Small intestine (tissue), 16 donors: ENCODE results near the gene SLC4A11. TPM values are rescaled to one million over a fixed set of nuclear protein-coding genes. Genes with fewer than 3 reads are reported as not detected.
A peak's percentile ranks its signal among the peaks of the same experiment; 100 is the strongest.

Experiments used
- DNase-seq, 2 donors: peaks; one replicate each; pipeline versions ENCODE4 v3.0.0 to v3.0.0-alpha.2; 2013
- FAIRE-seq: peaks from 2 replicates; lab custom pipeline; 2012; peaks lifted over from hg19 to GRCh38; lab: Jason Lieb, UNC
- H3K27ac ChIP-seq, 3 donors: one replicate each; pipeline ENCODE4 v1.5.1; 2013; ENCODE audit warnings: low read length in 2 of 3, mild to moderate bottlenecking in 2 of 3, control low read depth in 1 of 3, inconsistent platforms in 1 of 3, low read depth in 1 of 3, moderate library complexity in 1 of 3
- H3K27me3 ChIP-seq, 3 donors: one replicate each; pipeline ENCODE4 v1.6.1; 2013; ENCODE audit warnings: low read length in 3 of 3, inconsistent platforms in 1 of 3; ENCODE audit not compliant: control insufficient read depth in 3 of 3, insufficient read depth in 3 of 3
- H3K36me3 ChIP-seq, 3 donors: one replicate each; pipeline ENCODE4 v1.6.1; 2013; ENCODE audit warnings: low read length in 3 of 3, inconsistent platforms in 1 of 3, low read depth in 1 of 3, mild to moderate bottlenecking in 1 of 3, moderate library complexity in 1 of 3; ENCODE audit not compliant: control insufficient read depth in 3 of 3, insufficient read depth in 2 of 3
- H3K4me1 ChIP-seq, 3 donors: one replicate each; pipeline ENCODE4 v1.6.1; 2013; ENCODE audit warnings: low read length in 2 of 3, inconsistent platforms in 1 of 3, low read depth in 1 of 3, mild to moderate bottlenecking in 1 of 3, moderate library complexity in 1 of 3; ENCODE audit not compliant: control insufficient read depth in 3 of 3, insufficient read depth in 2 of 3
- H3K4me3 ChIP-seq, 3 donors: one replicate each; pipeline ENCODE4 v1.5.1; 2013; ENCODE audit warnings: low read length in 3 of 3, control low read depth in 1 of 3, inconsistent platforms in 1 of 3, low read depth in 1 of 3, mild to moderate bottlenecking in 1 of 3, moderate library complexity in 1 of 3
- H3K9me3 ChIP-seq, 2 donors: one replicate each; pipeline ENCODE4 v1.6.1; 2013; ENCODE audit warnings: low read depth in 1 of 2, low read length in 1 of 2; ENCODE audit not compliant: control insufficient read depth in 2 of 2, insufficient read depth in 1 of 2
- WGBS, 3 donors: extraction: QIAGEN DNeasy Blood & Tissue Kit; methylation state at CpG; one replicate each; pipeline ENCODE4 v1.1.7; 2013; 5-methylcytosine and 5-hydroxymethylcytosine counted together
- long read RNA-seq, 10 donors: transcript quantifications; one replicate each; lab custom pipeline, GENCODE V29; 2026
- polyA plus RNA-seq, 4 donors: library from polyadenylated mRNA; stranded (reverse) in 3 of 4; unstranded in 1 of 4; fragments of 200-250 nt in 3 of 4; fragments of 120-200 nt in 1 of 4; gene quantifications; one replicate each; pipeline versions ENCODE4 v1.2.1 to v1.2.3, GENCODE V29; 2013
- donor health status: healthy with polysubstance abuse.
- donor health status: control.
- donor health status: control.
- donor health status: Bipolar disorder and iron deficiency.
- donor health status: healthy.

The SLC4A11 gene
- under 1 TPM; 0.24 to 0.57 (median 0.36) TPM for polyA plus RNA-seq
- long read RNA-seq, donor 1: 0 reads
- long read RNA-seq, donor 2: 0 reads
- long read RNA-seq, donor 3: 0 reads
- long read RNA-seq, donor 4: 0 reads
- long read RNA-seq, donor 5: 0 reads
- long read RNA-seq, donor 6: 0 reads
- long read RNA-seq, donor 7, partial matches to known transcripts: 12 of 46 reads
- long read RNA-seq, donor 7, other reads (novel, unspliced or antisense): 34 of 46 reads
- long read RNA-seq, donor 8: 0 reads
- long read RNA-seq, donor 9: 0 reads
- long read RNA-seq, donor 10: 0 reads

GRCh38 chr20:3239026-3239866, at the start of gene SLC4A11:
TSS of gene SLC4A11 (minus strand) at chr20:3239190. CDS start at chr20:3239137, 53 bp downstream.
- DNase-seq: peak; percentile 57 to 77
- Histone ChIP-seq H3K4me1 (peaks cover 0 to 17% (median 0%) of the 10 kb centered on the region in 3 donors), H3K36me3 (no peaks in the 10 kb centered on the region), H3K4me3 (peak within 1 kb of the TSS; percentile 46 to 80 (median 48)), H3K27me3 (peaks cover 5 to 71% (median 30%) of the 10 kb centered on the region in 3 donors), H3K9me3 (peaks cover 0 to 4% of the 10 kb centered on the region in 2 donors), H3K27ac (no peak within 1 kb of the TSS)
- no peak for FAIRE-seq
- 0 to 1% (median 1%) methylated on average over 58 to 107 of the region's 107 CpGs for WGBS, 3 donors

DNA sequence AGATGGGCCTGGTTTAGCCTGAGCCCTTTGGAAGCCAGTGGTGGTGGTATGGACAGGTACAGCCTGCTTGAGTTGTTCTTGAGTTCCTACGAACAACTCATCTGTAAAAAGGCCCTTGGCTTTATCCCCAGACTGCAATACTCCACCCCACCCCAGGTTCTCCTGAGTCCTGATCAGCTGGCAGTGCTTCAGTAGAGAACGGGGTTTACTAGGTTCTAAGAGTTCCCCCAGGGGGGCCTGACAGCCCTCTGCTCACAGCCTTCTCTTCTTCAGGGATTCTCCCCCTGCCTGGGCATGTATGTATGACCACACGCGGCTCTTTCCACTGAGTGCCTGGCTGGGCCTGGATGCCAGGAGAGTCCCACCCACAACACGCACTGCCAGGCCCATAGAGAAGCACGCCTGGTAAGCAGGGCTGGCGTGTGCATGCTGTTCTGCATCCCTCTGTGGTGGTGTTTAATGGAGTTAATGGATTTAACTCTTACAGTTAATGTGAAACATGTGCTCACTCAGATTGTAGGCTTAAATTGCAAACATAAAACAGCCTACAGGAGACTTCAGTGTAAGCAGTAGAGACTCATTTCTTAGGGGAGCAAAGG, 44.3 kb upstream of the SLC4A11 start:
- no peak for DNase-seq
- H3K9me3 ChIP-seq: no peaks in the 10 kb centered on the region
- H3K27ac ChIP-seq: no peak overlapping the region
- no peaks in the 10 kb centered on the region for H3K4me1 ChIP-seq
- FAIRE-seq: no peak
- H3K4me3 ChIP-seq: no peak overlapping the region
- no peaks in the 10 kb centered on the region for H3K27me3 ChIP-seq
- WGBS, 3 donors: 87 to 95% (median 89%) methylated on average over 7 of the region's 7 CpGs
- peaks cover 2 to 43% (median 17%) of the 10 kb centered on the region in 3 donors for H3K36me3 ChIP-seq

GRCh38 chr20:3282271-3283221, 43.6 kb upstream of the SLC4A11 start:
- FAIRE-seq: no peak
- no peaks in the 10 kb centered on the region for H3K9me3 ChIP-seq
- H3K36me3 ChIP-seq: peaks cover 2 to 46% (median 22%) of the 10 kb centered on the region in 3 donors
- no peak for DNase-seq
- H3K27ac ChIP-seq: no peak overlapping the region
- no peaks in the 10 kb centered on the region for H3K27me3 ChIP-seq
- H3K4me3 ChIP-seq: no peak overlapping the region
- WGBS, 3 donors: 92 to 93% (median 93%) methylated on average over 6 of the region's 6 CpGs
- no peaks in the 10 kb centered on the region for H3K4me1 ChIP-seq

DNA sequence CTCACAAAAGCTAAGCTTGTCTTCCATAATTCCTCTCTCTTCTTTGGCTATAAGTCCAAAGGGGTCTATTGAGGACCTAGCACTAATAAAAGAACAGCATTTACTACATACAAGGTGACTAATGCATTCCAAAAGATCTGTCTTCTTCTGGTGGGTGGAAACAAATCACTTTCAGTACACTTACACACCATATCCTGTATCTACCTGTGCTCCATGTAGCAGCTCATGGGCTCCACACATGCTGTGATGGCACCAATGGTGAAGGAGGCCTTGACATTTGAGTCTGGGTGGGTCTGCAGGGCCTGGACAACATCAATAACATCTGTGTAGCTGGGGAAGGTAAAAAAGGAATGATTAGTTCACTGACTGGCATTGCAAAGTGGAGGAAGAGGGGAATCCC, 42.4 kb upstream of the SLC4A11 start:
- Histone ChIP-seq H3K36me3 (peaks cover 2 to 46% (median 22%) of the 10 kb centered on the region in 3 donors), H3K4me1 (no peaks in the 10 kb centered on the region), H3K27ac (no peak overlapping the region), H3K9me3 (no peaks in the 10 kb centered on the region), H3K27me3 (no peaks in the 10 kb centered on the region), H3K4me3 (no peak overlapping the region)
- FAIRE-seq (no peak), DNase-seq (no peak)

DNA sequence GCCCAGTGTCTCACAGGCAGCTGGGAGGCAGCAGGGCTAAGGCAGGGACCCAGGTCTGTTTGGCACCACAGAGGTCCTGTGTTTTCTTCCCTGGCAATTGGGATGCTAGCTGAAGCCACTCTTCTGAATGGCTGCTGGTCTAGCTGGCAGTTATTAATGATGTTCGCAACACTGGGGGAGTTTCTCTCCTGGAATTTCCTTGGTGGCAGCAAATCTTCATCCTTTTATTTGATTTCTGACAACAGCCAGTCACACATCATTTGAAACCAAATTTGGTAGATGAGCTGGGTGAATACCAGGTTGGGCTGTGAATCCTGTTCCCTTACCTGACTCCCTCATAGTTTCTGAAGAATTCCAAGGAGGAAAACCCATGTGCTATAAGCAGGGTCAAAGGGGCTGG, 40.8 kb upstream of the SLC4A11 start:
- Histone ChIP-seq H3K36me3 (peaks cover 4 to 54% (median 24%) of the 10 kb centered on the region in 3 donors), H3K4me3 (no peak overlapping the region), H3K9me3 (no peaks in the 10 kb centered on the region), H3K27me3 (no peaks in the 10 kb centered on the region), H3K4me1 (no peaks in the 10 kb centered on the region), H3K27ac (no peak overlapping the region)
- WGBS, 3 donors: 94 to 100% (median 98%) methylated on average over 1 of the region's 1 CpG
- FAIRE-seq: no peak
- no peak for DNase-seq

DNA sequence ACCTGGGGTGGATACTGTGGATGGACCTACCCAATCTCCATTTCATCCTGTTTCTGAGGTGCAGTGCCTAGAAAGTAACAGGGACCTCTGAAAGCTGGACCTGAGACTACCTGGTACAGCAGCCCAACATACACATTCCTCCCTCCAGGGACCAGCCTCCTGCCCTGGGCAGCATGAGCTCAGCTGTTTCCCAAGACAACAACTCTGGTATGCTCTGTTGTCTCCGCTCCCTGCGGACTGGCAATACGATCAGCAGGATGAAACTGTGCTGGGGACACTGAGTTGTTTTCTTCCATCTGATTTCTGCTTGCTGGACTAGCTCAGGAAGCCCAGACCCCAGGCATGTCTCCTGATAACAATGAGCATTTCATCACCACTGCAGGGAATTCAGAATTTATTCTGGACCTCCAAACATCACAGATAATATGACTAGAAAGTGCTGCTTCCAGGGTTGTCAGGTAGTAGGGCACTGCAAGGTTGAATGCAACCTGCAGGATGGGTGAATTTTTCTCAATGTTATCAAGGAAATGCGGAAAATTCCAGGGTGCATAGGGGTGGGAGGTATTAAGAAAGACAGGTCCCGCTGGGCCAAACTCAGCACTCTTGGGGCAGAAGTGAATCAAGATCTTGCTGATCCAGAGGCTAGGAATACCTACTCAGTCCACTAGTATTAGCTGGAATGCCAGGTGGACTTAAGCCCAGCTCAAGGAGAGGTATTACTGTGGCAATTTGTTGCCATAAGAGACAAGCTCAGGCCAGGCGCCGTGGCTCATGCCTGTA, 38.9 kb upstream of the SLC4A11 start:
- Histone ChIP-seq H3K27ac (no peak overlapping the region), H3K36me3 (peaks cover 4 to 57% (median 24%) of the 10 kb centered on the region in 3 donors), H3K9me3 (no peaks in the 10 kb centered on the region), H3K27me3 (no peaks in the 10 kb centered on the region), H3K4me3 (no peak overlapping the region), H3K4me1 (no peaks in the 10 kb centered on the region)
- 92 to 96% (median 94%) methylated on average over 7 of the region's 7 CpGs for WGBS, 3 donors
- FAIRE-seq (no peak), DNase-seq (no peak)

GRCh38 chr20:3276680-3277015, 37.7 kb upstream of the SLC4A11 start:
- no peaks in the 10 kb centered on the region for H3K4me1 ChIP-seq
- no peak overlapping the region for H3K27ac ChIP-seq
- DNase-seq (peak in 1 of 2 donors; percentile 36), FAIRE-seq (no peak)
- H3K36me3 ChIP-seq: peaks cover 4 to 49% (median 17%) of the 10 kb centered on the region in 3 donors
- H3K4me3 ChIP-seq: no peak overlapping the region
- no peaks in the 10 kb centered on the region for H3K27me3 ChIP-seq
- no peaks in the 10 kb centered on the region for H3K9me3 ChIP-seq
- WGBS, 3 donors: 18 to 58% (median 57%) methylated on average over 1 of the region's 1 CpG
